GM23248 (cell line): ENCODE results near the gene PDGFD.

ENCODE experiments used
- EZH2 ChIP-seq: fragments of 200-600 bp; sonication (generic); IDR thresholded peaks from 2 replicates; pipeline ENCODE4 v1.6.1; 2018; ENCODE audit warnings: antibody characterized with exemption, mild to moderate bottlenecking; ENCODE audit not compliant: insufficient read depth, poor library complexity, severe bottlenecking
- EZH2phosphoT487 ChIP-seq: fragments of 200-600 bp; sonication (generic); IDR thresholded peaks from 2 replicates; pipeline ENCODE4 v1.6.1; 2018; ENCODE audit warnings: antibody characterized with exemption, moderate library complexity, mild to moderate bottlenecking, low read depth; ENCODE audit not compliant: insufficient read depth

GRCh38 chr11:103942646-103943045 lies 221.3 kb downstream of the PDGFD start:
- TF ChIP-seq EZH2 (no peak), EZH2phosphoT487 (no peak)
